Lower leg skin (tissue), 3 donors: ENCODE results near the gene TTLL5.

Source experiments
- POLR2A ChIP-seq, 2 donors: fragments of 450-650 bp; IDR thresholded peaks; one replicate each; pipeline ENCODE4 v1.6.1; 2016 to 2017; ENCODE audit warnings: antibody characterized with exemption in 2 of 2, mild to moderate bottlenecking in 1 of 2, moderate library complexity in 1 of 2
- TF ChIP-seq, protein P1 (sequence below), 3 donors: fragments of 450-650 bp; IDR thresholded peaks; one replicate each; pipeline ENCODE4 v1.5.1; 2016; ENCODE audit warnings: antibody characterized with exemption in 3 of 3, mild to moderate bottlenecking in 3 of 3, moderate library complexity in 2 of 3

DNA sequence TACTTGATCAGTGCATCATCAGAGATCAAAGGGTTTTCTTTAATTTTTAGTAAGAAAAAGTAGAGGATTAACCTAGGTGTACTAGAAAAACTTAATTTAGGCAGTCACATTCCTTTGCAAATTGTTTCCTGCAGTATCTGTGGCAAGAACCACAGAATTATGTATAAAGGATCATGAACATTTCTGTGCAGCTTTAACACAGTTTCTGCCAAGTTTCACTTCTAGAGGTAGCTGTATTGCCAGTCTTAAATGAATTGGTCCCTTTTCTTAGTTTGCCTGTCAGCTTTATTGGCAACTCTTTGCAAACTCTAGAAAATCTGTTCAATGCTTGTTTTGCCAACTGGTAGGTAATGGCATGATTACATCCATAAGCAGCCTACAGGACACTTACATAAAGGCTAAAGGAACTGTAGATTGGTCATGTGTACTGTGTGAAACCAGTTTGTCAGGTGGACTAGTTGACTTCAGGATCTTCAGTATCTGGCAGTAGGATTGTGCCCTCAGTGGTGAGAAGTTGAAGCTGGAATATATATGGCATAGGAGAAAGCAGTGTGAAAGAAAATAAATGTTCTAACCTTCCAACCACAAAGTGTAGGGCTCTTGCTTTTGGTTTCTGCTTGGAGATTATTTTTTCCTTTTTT is 75.9 kb downstream of the TTLL5 start:
- TF ChIP-seq, protein P1, sequence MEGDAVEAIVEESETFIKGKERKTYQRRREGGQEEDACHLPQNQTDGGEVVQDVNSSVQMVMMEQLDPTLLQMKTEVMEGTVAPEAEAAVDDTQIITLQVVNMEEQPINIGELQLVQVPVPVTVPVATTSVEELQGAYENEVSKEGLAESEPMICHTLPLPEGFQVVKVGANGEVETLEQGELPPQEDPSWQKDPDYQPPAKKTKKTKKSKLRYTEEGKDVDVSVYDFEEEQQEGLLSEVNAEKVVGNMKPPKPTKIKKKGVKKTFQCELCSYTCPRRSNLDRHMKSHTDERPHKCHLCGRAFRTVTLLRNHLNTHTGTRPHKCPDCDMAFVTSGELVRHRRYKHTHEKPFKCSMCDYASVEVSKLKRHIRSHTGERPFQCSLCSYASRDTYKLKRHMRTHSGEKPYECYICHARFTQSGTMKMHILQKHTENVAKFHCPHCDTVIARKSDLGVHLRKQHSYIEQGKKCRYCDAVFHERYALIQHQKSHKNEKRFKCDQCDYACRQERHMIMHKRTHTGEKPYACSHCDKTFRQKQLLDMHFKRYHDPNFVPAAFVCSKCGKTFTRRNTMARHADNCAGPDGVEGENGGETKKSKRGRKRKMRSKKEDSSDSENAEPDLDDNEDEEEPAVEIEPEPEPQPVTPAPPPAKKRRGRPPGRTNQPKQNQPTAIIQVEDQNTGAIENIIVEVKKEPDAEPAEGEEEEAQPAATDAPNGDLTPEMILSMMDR (IDR thresholded peaks at IDR 0.05): no peak
- TF ChIP-seq POLR2A (IDR thresholded peaks at IDR 0.05): no peak
